Effector memory CD8-positive, alpha-beta T cell (primary cell): Measurements from ENCODE around the gene MAD1L1.
"Not testable (repeated sequence)": the region's sequence is repeated elsewhere in the genome, so short reads cannot be mapped to it uniquely, and the experiment has no call there.

ENCODE experiments used
- ATAC-seq: fragments of 150-1000 bp; cut with Tn5 transposase; replicated peaks from 2 replicates; pipeline ENCODE4 v1.10.0; 2021; ENCODE audit warnings: mild to moderate bottlenecking, moderate library complexity
- DNase-seq, 3 experiments: peaks; one replicate each; pipeline ENCODE4 v3.0.0; 2021
- H3K27ac Mint-ChIP-seq, 2 donors: one replicate each; pipeline ENCODE4 v1.8.0; 2022; ENCODE audit warnings: mild to moderate bottlenecking in 2 of 2, mixed read lengths in 2 of 2, moderate library complexity in 2 of 2
- H3K27me3 Mint-ChIP-seq, 2 donors: one replicate each; pipeline ENCODE4 v1.8.0; 2022; ENCODE audit warnings: mixed read lengths in 2 of 2
- H3K36me3 Mint-ChIP-seq: one replicate; pipeline ENCODE4 v1.8.0; 2022; ENCODE audit warnings: mild to moderate bottlenecking, moderate library complexity, mixed read lengths; ENCODE audit not compliant: insufficient read depth
- H3K4me1 Mint-ChIP-seq, 2 donors: one replicate each; pipeline ENCODE4 v1.8.0; 2022; ENCODE audit warnings: low read depth in 2 of 2, mixed read lengths in 2 of 2
- H3K4me3 Mint-ChIP-seq, 2 donors: one replicate each; pipeline ENCODE4 v1.8.0; 2022; ENCODE audit warnings: mild to moderate bottlenecking in 2 of 2, mixed read lengths in 2 of 2, moderate library complexity in 2 of 2
- H3K9me3 Mint-ChIP-seq, 2 donors: one replicate each; pipeline ENCODE4 v1.8.0; 2022; ENCODE audit warnings: mixed read lengths in 2 of 2

MAD1L1 gene

DNA sequence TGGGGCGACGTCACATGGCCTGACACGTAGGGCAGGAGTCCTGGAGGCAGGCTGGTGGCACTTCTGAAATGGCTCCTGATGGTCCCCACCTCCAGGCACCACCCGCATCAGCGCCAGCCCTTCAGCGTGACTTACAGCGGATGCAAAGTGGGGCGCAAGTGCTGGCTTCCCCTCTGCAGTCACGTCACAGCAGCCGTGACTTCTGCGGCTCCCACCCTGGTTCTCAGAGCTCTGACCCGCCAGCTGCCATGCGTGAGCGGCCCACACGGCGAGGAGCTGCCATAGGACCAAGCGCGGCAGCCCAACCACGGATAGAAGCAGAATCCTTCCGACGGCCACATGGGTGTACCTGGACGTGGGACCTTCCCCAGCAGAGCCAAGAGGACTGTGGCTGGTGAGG is 403.6 kb downstream of the MAD1L1 start:
- DNase-seq, result no peak
- no peak overlapping the region for H3K27ac Mint-ChIP-seq
- peaks cover 7% of the 10 kb centered on the region for H3K36me3 Mint-ChIP-seq
- H3K9me3 Mint-ChIP-seq, result peaks cover 0 to 2% of the 10 kb centered on the region in 2 donors
- ATAC-seq, result no peak
- H3K4me1 Mint-ChIP-seq, result peaks cover 9 to 31% of the 10 kb centered on the region in 2 donors
- H3K4me3 Mint-ChIP-seq, result no peak overlapping the region
- H3K27me3 Mint-ChIP-seq, result no peaks in the 10 kb centered on the region

DNA sequence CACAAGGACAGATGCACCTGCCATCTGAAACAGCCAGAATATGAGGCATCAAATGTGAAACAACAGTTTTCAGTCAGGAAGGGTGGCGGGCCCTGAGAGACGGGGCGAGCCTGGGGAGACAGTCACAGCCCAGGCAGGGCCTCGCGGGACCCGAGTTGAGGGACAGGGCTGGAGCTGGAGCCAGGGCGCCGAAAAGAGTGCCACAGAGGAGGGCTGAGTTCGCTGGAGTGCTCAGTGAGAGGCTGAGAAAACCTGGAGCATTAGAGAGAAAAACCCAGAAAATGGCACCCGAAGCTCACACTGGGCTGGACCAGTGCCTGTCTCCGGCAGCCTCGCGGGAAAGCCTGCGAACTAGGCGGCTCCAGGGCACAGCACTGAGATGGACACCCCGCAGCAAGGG is 404.6 kb downstream of the MAD1L1 start:
- H3K4me1 Mint-ChIP-seq, result peaks cover 13 to 34% of the 10 kb centered on the region in 2 donors
- H3K27ac Mint-ChIP-seq, H3K27me3 Mint-ChIP-seq, DNase-seq, ATAC-seq, H3K4me3 Mint-ChIP-seq, H3K9me3 Mint-ChIP-seq, H3K36me3 Mint-ChIP-seq: not testable (repeated sequence)

DNA sequence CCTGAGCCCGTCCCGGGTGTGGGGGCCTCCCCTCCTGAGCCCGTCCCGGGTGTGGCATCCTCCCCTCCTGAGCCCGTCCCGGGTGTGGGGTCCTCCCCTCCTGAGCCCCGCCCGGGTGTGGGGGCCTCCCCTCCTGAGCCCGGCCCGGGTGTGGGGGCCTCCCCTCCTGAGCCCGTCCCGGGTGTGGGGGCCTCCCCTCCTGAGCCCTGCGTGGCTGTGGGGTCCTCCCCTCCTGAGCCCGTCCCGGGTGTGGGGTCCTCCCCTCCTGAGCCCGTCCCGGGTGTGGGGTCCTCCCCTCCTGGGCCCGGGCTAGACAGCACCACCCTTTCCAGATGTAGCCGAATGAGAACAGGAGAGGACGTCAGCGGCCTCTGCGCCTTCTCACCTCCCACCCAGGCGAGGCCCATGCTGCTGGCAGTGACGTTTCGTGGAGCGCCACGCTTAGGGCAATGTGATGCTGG is 405.2 kb downstream of the MAD1L1 start:
- H3K9me3 Mint-ChIP-seq, ATAC-seq, DNase-seq, H3K27me3 Mint-ChIP-seq, H3K4me3 Mint-ChIP-seq, H3K27ac Mint-ChIP-seq, H3K36me3 Mint-ChIP-seq: not testable (repeated sequence)
- H3K4me1 Mint-ChIP-seq, result peaks cover 14 to 29% of the 10 kb centered on the region in 2 donors

DNA sequence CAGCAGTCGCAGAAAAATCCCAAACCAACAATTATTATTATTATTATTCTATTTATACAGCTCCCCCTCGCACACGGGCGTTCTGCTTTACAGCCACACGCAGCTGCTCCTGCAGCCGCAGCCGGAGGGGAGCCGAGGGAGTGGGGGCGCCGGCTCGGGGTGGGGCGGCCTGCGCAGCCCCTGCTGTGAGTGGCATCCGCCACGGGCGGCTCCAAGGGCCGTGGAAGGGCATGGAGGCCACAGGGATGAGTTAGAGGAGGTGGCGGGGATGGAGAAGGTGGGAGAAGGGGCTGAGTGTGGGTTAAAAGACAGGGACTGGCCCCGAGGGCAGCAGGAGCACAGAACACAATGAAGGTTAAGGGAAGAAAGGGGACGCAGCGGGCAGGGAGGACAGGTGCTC is 405.8 kb downstream of the MAD1L1 start:
- not testable (repeated sequence) for H3K4me3 Mint-ChIP-seq, H3K27me3 Mint-ChIP-seq, DNase-seq, H3K27ac Mint-ChIP-seq, H3K36me3 Mint-ChIP-seq, ATAC-seq, H3K9me3 Mint-ChIP-seq
- H3K4me1 Mint-ChIP-seq, result peaks cover 13 to 29% of the 10 kb centered on the region in 2 donors

DNA sequence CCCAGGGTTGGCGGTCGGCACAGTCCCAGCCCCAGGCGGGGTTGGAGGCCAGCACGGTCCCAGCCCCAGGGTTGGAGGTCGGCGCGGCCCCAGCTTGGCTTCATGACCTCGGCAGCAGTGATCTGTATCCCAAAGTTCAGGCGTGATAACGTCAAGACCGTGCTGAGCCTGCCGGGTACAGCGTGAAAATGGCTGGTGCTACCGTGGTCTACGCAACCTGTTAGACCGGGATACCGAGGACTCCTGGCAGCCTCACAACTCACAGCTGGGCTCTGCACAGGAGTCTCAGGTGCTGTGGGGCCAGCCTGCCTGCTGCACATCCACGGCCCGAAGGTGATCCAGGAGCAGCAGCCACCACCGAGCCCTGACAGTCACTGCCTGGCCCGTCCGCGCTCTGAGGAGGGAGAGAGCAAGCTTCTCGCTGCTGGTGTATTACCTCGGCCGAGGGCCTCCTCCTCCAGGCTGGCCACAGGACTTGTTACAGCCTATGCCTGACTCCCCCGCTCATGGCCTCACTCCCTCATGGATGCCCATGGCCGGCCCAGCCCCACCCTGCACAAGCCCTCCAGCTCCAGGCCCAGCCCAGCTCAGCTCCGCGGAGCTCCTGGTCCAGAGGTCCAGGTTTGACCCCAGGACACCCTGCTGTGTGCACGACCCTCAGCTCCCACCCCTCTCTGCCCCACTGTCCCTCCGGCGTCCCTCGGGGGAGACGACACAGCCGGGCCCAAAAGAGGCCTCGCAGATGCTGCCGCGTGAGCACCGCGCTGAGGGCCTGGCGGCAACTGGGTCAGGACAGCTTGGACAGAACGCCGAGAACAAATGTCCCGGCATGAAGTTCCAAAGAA is 406.6 kb downstream of the MAD1L1 start:
- Mint-ChIP-seq H3K9me3 (peaks cover 0 to 2% of the 10 kb centered on the region in 2 donors), H3K36me3 (peaks cover 7% of the 10 kb centered on the region), H3K27me3 (no peaks in the 10 kb centered on the region), H3K4me1 (peaks cover 16 to 35% of the 10 kb centered on the region in 2 donors), H3K27ac (no peak overlapping the region), H3K4me3 (no peak overlapping the region)
- DNase-seq (no peak), ATAC-seq (no peak)

DNA sequence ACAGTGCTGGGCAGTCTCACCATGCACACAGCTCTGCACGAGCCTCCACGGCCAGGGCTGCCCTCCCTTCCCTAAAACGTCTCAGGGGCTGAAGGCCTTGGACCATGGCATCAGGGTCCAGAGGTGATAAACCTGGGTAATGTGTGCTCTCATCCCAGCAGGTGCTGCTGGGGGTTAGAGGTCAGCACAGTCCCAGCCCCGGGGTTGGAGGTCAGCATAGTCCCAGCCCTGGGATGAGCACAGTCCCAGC is 407.2 kb downstream of the MAD1L1 start:
- not testable (repeated sequence) for DNase-seq, H3K36me3 Mint-ChIP-seq, H3K9me3 Mint-ChIP-seq, ATAC-seq, H3K4me3 Mint-ChIP-seq, H3K27me3 Mint-ChIP-seq, H3K27ac Mint-ChIP-seq
- H3K4me1 Mint-ChIP-seq, result peaks cover 14 to 35% of the 10 kb centered on the region in 2 donors

DNA sequence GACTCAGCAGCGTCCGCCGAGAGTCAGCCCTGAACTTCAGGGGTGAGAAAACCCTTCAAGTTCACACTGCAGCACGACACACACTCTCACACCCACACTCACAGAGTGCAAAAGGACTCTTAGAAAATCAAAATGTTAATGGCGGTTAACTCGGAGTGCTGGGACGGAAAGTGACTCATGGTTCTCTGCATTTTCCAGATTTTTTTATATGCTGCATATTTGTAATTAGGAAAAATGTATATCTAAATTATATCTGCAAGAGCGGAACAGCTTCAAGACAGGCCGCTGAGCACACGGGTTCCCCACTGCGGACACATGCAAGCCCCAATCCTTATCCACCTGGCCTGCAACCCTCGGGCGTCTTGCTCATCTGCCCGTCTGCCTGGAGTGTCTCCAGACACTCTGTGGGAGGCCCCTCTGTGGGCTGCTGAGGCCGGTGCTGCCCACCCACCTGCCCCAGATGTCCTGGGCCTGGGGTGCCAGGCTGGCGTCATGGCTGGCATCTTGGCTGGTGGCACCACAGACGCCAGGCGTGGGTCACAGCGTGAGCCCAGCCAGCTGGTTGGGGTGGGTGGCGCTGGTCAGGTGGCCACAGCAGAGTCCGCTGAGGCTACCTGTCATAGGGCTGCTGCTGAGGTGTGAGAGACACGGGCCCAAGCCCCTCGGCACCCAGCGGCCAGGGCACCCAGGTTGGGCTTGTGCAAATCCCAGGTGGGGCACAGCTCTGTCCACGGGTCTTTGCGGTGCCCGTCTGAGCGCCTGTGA is 407.7 kb downstream of the MAD1L1 start:
- DNase-seq, H3K27ac Mint-ChIP-seq, H3K36me3 Mint-ChIP-seq, H3K27me3 Mint-ChIP-seq, H3K9me3 Mint-ChIP-seq: not testable (repeated sequence)
- ATAC-seq, result peak; percentile 54
- Mint-ChIP-seq H3K4me1 (peaks cover 15 to 38% of the 10 kb centered on the region in 2 donors), H3K4me3 (peak overlapping the region in 1 of 2 donors; percentile 38)

DNA sequence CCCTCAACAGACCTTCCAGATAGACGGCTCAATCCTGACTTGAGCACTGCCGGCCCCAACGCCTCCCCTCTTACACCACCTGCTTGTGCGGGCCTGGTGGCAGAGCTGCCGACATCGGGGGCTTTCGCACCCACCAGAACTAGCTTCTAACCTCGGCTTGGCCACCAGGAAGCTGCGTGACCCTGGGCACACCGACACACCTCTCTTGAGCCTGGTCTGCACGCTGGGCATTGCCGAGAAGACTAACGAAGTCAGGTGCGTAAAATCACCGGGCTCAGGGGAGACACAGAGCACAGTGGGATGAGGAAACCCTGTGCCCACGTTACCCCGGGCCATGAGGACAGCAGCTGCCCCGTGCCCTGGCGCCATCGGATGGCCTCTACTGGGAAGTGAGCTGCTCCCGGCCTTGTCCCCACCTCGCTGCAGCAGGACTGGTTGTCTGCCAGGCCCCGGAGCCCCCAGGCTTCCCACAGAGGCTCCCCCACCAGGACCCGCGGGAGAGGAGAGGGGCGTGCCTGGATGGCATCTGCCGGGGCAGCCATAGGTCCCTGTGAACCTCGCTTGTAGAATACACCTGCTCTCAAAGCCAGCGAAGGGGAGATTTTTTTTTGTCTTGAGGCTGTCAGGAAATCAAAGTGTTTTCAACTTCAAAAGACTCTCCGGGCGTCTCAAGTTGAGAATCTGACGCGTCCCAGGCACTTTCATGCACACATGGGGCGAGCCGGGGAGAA is 408.4 kb downstream of the MAD1L1 start:
- H3K36me3 Mint-ChIP-seq, H3K27me3 Mint-ChIP-seq, ATAC-seq, DNase-seq, H3K9me3 Mint-ChIP-seq: not testable (repeated sequence)
- Mint-ChIP-seq H3K4me3 (peak overlapping the region in 1 of 2 donors; percentile 38), H3K27ac (peak overlapping the region in 1 of 2 donors; percentile 28), H3K4me1 (peaks cover 19 to 45% of the 10 kb centered on the region in 2 donors)

DNA sequence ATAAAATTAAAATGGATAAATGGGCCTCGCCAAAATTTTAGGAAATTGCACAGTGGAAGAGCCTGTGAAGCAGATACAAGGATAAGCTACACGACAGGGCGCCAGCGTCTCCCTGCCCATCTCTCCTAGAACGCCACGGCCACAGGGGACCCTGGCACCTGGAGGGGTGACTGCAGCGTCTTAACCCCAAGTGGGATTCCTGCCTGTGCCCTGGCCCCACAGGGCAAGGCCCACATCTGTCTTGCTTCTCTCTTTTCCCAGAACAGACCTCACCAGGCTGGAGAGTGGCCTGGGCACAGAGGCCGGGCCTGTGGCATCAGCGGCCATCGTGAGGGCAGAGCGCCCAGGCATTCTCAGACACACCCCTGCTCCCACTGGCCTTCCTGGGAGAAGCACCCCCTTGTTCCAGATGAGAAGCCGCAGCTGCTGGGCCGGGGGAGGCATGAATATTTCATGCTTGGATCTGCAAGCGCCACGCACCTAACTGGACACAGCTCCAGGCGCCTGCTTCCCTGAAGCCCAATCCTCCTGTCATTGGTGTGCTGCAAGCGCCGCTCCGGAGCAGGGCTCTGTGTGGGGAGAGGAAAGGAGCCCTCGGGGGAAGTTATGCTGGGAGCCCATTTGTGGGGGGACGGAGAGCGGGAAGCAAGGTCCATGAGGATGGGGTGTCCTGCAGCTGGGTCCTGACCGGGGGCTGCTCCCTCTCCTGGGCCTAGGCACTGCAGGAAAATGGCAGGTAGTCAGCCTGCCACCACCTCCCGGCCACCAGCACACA is 409.2 kb downstream of the MAD1L1 start:
- DNase-seq, result no peak
- H3K9me3 Mint-ChIP-seq, result no peaks in the 10 kb centered on the region
- peaks cover 24 to 46% of the 10 kb centered on the region in 2 donors for H3K4me1 Mint-ChIP-seq
- peak overlapping the region in 1 of 2 donors; percentile 28 for H3K27ac Mint-ChIP-seq
- ATAC-seq, result no peak
- H3K4me3 Mint-ChIP-seq, result peak overlapping the region in 1 of 2 donors; percentile 13
- H3K27me3 Mint-ChIP-seq, result no peaks in the 10 kb centered on the region
- peaks cover 5% of the 10 kb centered on the region for H3K36me3 Mint-ChIP-seq

DNA sequence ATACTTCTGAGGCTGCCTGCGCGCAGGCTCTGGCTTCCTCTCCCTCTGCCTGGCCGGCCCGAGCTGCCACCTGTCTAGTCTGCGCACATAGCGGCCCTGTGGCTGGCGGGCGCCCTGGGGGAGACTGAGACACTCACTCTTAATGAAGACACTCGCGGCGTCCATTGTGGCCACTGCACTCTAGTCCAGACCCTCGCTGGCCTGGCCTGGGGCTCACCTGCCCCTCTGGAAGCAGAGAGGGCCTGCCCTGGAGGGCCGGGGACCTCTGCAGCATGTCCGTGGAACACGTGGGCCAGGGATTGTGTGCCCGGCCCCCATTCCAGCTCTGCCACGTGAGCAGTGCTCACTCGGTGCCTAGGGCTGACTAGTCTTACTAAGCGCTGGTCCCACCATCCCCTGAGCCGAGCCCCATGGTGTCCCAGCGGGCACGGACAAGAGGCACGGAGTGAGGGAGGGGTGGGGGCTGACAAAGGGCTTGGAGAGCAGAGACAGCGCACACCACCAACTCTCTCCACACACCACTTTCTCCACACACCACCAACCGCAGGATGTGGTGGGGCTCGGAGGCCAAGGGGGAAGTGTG is 413.4 kb downstream of the MAD1L1 start:
- peak overlapping the region; percentile 73 to 88 for H3K27ac Mint-ChIP-seq
- no peaks in the 10 kb centered on the region for H3K27me3 Mint-ChIP-seq
- no peaks in the 10 kb centered on the region for H3K9me3 Mint-ChIP-seq
- peaks cover 26 to 39% of the 10 kb centered on the region in 2 donors for H3K4me1 Mint-ChIP-seq
- H3K4me3 Mint-ChIP-seq, result peak overlapping the region; percentile 51 to 72
- ATAC-seq, result peak; percentile 48
- H3K36me3 Mint-ChIP-seq, result peaks cover 5% of the 10 kb centered on the region
- DNase-seq, result no peak

DNA sequence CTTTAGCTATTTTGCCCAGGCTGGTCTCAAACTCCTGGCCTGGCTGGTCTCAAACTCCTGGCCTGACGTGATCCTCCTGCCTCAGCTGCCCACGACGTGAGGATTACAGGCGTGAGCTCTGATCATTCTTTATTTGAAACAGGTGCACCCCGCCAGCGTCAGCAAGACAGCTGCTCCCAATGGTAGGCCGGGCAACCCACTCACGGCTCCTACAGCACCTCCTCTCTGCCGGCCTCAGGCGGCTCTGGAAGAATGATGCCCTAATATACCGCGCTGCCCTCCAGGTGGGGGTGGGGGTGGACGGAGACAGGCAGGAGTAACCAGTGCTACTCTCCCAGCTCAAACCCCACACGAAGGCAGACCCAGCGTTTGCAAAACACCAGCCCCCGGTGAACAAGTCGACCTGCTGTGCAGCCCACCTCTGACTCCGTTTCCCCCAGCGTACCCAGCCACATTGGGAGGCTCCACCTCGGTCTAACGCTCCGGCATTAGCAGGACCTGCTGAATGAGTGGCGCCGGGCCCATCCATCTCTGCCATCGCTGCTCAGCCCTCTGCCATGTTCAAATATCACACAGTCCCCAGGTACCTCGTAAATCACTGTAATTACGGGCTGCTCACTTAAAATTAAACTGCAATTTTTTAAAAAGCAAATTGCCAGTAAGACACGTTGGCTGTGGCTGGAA is 414.0 kb downstream of the MAD1L1 start:
- H3K27ac Mint-ChIP-seq, result no peak overlapping the region
- DNase-seq (no peak), ATAC-seq (no peak)
- H3K27me3 Mint-ChIP-seq, result no peaks in the 10 kb centered on the region
- H3K9me3 Mint-ChIP-seq, result no peaks in the 10 kb centered on the region
- peaks cover 27 to 33% of the 10 kb centered on the region in 2 donors for H3K4me1 Mint-ChIP-seq
- H3K4me3 Mint-ChIP-seq, result peak overlapping the region; percentile 41 to 72
- peaks cover 10% of the 10 kb centered on the region for H3K36me3 Mint-ChIP-seq

DNA sequence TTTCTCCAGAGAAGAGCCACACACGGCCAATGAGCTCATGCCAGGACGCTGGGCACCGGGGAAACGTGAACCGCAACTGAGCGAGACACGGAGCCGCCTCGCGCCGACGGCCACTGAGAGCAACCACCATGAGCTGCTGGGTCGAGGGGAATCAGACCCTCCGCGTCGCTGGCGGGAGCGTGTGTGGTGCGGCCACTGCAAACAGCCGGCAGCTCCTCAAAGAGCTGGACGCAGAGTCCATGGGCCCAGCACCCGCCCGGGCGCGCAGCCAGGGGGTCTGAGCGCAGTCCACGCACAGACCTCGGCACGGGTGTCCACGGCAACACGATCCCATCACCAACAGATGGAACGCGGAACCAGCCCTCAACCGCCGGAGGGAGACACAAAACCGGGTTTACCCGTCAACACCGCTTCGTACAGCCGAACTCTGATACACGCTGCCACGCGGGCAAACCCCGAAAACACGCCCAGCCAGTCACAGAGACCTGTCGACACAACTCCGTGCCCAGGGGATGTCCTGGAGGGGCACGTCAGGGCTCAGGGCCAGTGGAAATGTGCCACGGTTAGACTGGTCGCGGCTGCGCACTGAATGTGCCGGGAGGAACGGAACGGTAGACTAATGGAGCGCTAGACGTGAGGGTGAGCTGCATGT is 415.6 kb downstream of the MAD1L1 start:
- H3K27me3 Mint-ChIP-seq, result no peaks in the 10 kb centered on the region
- peaks cover 10% of the 10 kb centered on the region for H3K36me3 Mint-ChIP-seq
- no peak overlapping the region for H3K27ac Mint-ChIP-seq
- no peak for ATAC-seq
- no peak overlapping the region for H3K4me3 Mint-ChIP-seq
- no peak for DNase-seq
- H3K4me1 Mint-ChIP-seq, result peaks cover 23 to 31% of the 10 kb centered on the region in 2 donors
- no peaks in the 10 kb centered on the region for H3K9me3 Mint-ChIP-seq
